Stimulated activated CD4-positive, alpha-beta T cell treated with anti-CD3 and anti-CD28 coated beads, TNF-alpha, amount 100 ng/mL, for 48 hours (primary cell): ENCODE results near the gene RIPOR2.
"Not testable (repeated sequence)": the region's sequence is repeated elsewhere in the genome, so short reads cannot be mapped to it uniquely, and the experiment has no call there.

Source experiments
- DNase-seq, 3 donors: peaks; one replicate each; pipeline ENCODE4 v3.0.0-alpha.2; 2020; ENCODE audit warnings: low read depth in 3 of 3

RIPOR2 gene

GRCh38 chr6:24925661-24926060, 10.1 kb downstream of the RIPOR2 start:
- DNase-seq, result no peak

GRCh38 chr6:24924580-24925356, 11.0 kb downstream of the RIPOR2 start:
- no peak for DNase-seq

- no peak for DNase-seq
Measured at GRCh38 chr6:24923885-24924401, 11.8 kb downstream of the RIPOR2 start.

GRCh38 chr6:24922814-24923213, 12.9 kb downstream of the RIPOR2 start:
- DNase-seq, result no peak

GRCh38 chr6:24922170-24922569, 13.6 kb downstream of the RIPOR2 start:
- no peak for DNase-seq

GRCh38 chr6:24920136-24920535, 15.6 kb downstream of the RIPOR2 start:
- DNase-seq, result no peak

GRCh38 chr6:24919056-24919892, 16.5 kb downstream of the RIPOR2 start:
- no peak for DNase-seq

GRCh38 chr6:24918641-24919055, 17.1 kb downstream of the RIPOR2 start:
- DNase-seq, result no peak

- no peak for DNase-seq
Measured at GRCh38 chr6:24916496-24916895, 19.3 kb downstream of the RIPOR2 start.

- no peak for DNase-seq
Measured at GRCh38 chr6:24915641-24916040, 20.1 kb downstream of the RIPOR2 start.

- not testable (repeated sequence) for DNase-seq
Measured at GRCh38 chr6:24914082-24914481, 21.7 kb downstream of the RIPOR2 start.

- no peak for DNase-seq
Measured at GRCh38 chr6:24911796-24912382, 23.9 kb downstream of the RIPOR2 start.

- no peak for DNase-seq
Measured at GRCh38 chr6:24910961-24911725, 24.6 kb downstream of the RIPOR2 start.

GRCh38 chr6:24910331-24910960, 25.3 kb downstream of the RIPOR2 start:
- no peak for DNase-seq

GRCh38 chr6:24909241-24910216, 26.2 kb downstream of the RIPOR2 start:
- DNase-seq, result no peak

GRCh38 chr6:24908650-24909035, 27.1 kb downstream of the RIPOR2 start:
- DNase-seq, result no peak

GRCh38 chr6:24907919-24908649, 27.7 kb downstream of the RIPOR2 start:
- no peak for DNase-seq

- no peak for DNase-seq
Measured at GRCh38 chr6:24906314-24906713, 29.4 kb downstream of the RIPOR2 start.

GRCh38 chr6:24905483-24905882, 30.3 kb downstream of the RIPOR2 start:
- no peak for DNase-seq
